Fibroblast of mammary gland (primary cell): Measurements from ENCODE around the gene RASGRF2.

Experiments
- DNase-seq: peaks from one replicate; pipeline ENCODE4 v3.0.0-alpha.2; 2010; ENCODE audit warnings: low read depth
- H3K4me3 ChIP-seq: 2 replicates; pipeline ENCODE4 v1.5.1; 2011; ENCODE audit warnings: low read depth, mild to moderate bottlenecking, low read length, moderate library complexity; ENCODE audit not compliant: control insufficient read depth
- TF ChIP-seq, protein P1 (sequence below): conservative IDR thresholded peaks from 2 replicates; pipeline ENCODE4 v1.5.1; 2011; ENCODE audit warnings: low read depth, low read length, inconsistent platforms; ENCODE audit not compliant: control insufficient read depth, insufficient read depth

RASGRF2 gene

GRCh38 chr5:80951366-80951765 lies 8.8 kb upstream of the RASGRF2 start:
- TF ChIP-seq, protein P1, sequence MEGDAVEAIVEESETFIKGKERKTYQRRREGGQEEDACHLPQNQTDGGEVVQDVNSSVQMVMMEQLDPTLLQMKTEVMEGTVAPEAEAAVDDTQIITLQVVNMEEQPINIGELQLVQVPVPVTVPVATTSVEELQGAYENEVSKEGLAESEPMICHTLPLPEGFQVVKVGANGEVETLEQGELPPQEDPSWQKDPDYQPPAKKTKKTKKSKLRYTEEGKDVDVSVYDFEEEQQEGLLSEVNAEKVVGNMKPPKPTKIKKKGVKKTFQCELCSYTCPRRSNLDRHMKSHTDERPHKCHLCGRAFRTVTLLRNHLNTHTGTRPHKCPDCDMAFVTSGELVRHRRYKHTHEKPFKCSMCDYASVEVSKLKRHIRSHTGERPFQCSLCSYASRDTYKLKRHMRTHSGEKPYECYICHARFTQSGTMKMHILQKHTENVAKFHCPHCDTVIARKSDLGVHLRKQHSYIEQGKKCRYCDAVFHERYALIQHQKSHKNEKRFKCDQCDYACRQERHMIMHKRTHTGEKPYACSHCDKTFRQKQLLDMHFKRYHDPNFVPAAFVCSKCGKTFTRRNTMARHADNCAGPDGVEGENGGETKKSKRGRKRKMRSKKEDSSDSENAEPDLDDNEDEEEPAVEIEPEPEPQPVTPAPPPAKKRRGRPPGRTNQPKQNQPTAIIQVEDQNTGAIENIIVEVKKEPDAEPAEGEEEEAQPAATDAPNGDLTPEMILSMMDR, result no peak
- H3K4me3 ChIP-seq, result no peak overlapping the region
- no peak for DNase-seq

DNA sequence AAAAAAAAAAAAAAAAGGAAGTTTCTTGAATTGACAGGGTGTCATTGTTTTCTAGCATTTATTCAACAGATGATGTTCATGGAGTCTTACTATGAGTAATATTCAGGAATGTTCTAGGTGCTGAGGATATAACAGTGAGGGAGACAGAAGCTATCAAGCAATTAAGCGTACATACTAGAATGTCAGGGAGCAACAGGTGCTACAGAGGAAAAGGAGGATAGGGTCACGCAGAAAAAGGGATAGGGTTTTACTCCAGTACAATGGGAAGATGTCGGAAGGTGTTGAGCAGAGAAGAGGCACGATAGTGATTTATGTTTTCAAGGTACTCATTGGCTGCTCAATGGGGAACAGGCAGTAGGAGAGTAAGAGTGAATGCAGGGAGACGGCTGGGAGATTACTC lies 6.6 kb upstream of the RASGRF2 start:
- no peak for DNase-seq
- no peak overlapping the region for H3K4me3 ChIP-seq
- TF ChIP-seq, protein P1, result no peak

DNA sequence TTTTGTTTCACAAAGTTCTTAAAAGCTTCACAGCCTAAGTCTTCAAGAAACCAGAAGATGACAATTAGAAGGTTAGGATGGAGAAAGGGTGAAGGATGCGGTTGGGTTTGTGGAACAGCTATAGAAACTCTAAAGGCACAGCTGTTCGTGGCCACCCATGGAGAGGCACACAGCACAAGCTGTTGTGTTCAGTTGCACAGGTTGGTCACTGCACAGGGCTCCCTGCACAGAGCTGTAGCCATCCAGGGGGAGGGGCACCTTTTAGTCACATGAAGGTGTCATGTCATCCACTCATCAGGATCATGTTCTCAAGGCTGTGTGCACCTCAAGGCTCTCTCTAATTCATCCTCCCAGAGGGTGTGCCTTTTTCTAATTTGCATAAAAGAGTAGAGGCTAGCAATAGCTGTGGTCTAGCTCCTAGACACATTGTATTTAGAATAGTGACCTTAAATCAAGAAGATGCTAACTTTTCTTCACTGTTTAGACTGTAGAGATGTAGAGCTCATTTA lies 5.0 kb upstream of the RASGRF2 start:
- no peak overlapping the region for H3K4me3 ChIP-seq
- TF ChIP-seq, protein P1, result no peak
- DNase-seq, result no peak

DNA sequence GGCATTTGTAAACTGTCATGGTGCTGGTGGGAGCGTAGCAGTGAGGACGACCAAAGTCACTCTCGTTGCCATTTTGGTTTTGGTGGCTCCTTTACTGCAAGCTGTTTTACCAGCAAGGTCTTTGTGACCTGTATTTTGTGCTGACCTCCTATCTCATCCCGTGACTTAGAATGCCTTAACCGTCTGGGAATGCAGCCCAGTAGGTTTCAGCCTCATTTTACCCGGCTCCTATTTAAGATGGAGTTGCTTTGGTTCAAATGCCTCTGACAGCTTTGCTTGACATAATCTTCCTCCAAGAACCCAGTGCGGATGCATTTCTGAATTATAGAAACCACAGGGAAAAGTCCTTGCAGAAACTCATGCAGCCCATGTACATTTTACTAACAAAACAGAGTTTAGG lies 3.9 kb upstream of the RASGRF2 start:
- DNase-seq, result no peak
- no peak overlapping the region for H3K4me3 ChIP-seq
- TF ChIP-seq, protein P1, result no peak

GRCh38 chr5:80957031-80957761 lies 3.0 kb upstream of the RASGRF2 start:
- TF ChIP-seq, protein P1, result no peak
- no peak for DNase-seq
- no peak overlapping the region for H3K4me3 ChIP-seq

DNA sequence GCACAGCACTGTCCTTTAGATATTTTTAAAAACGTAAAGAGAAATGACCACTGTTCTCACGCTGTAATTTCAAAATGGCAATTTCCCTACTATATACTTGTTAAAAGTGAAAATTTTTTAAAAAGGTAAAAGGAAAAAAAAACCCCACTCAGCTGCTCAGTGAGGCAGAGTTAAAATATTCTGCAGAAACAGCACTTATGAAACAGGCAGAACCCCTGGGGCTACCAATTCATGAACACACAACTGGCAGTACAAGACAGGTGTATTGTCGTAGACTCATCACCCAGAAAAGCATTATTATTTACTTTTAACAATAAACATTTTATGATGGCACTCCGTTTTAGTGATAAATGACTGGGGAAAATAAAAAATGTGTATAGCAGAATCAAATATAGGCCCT lies 1.5 kb upstream of the RASGRF2 start:
- no peak overlapping the region for H3K4me3 ChIP-seq
- TF ChIP-seq, protein P1, result no peak

More for the DNA sequence above, 1.5 kb upstream of the RASGRF2 start:
- no peak for DNase-seq
